Panc1 (cell line): ENCODE data around the gene SMIM22. TPM values are rescaled to one million over a fixed set of nuclear protein-coding genes. Genes with fewer than 3 reads are reported as not detected.
A peak's percentile ranks its signal among the peaks of the same experiment; 100 is the strongest.

Experiments
- ATAC-seq: fragments of 200-7000 bp; cut with Tn5 transposase; 2 replicates; pipeline ENCODE4 v1.9.1; 2020; ENCODE audit warnings: mild to moderate bottlenecking, moderate library complexity
- BruUV-seq: library from RNA; stranded (reverse); fragments of 400-500 nt; replicated peaks from 2 replicates; lab custom pipeline; 2021; lab: Mats Ljungman, UMichigan
- CTCF ChIA-PET: fragments of 300-600 bp; sonication (Branson Sonifier 250); formaldehyde crosslinking; loops from one replicate; lab custom pipeline; 2022; ENCODE audit warnings: antibody characterized with exemption; lab: Charles Lee
- POLR2A ChIA-PET: fragments of 300-600 bp; sonication (Branson Sonifier 250); formaldehyde crosslinking; loops from one replicate; lab custom pipeline; 2022; ENCODE audit warnings: antibody characterized with exemption; lab: Charles Lee
- DNase-seq: peaks from one replicate; pipeline ENCODE4 v3.0.0-alpha.2; 2010; ENCODE audit warnings: low read depth, low spot score
- H3K27ac ChIP-seq: 2 replicates; pipeline ENCODE4 v1.5.1; 2011; ENCODE audit warnings: mild to moderate bottlenecking, low read length, inconsistent platforms
- H3K27me3 ChIP-seq: fragments of 200-500 bp; sonication (Bioruptor generic); 2 replicates; pipeline ENCODE4 v1.6.0; 2014; ENCODE audit warnings: low read length, inconsistent platforms; ENCODE audit not compliant: control insufficient read depth, insufficient read depth
- H3K36me3 ChIP-seq: fragments of 200-500 bp; sonication (Bioruptor generic); 2 replicates; pipeline ENCODE4 v1.5.1; 2014; ENCODE audit warnings: inconsistent platforms, mild to moderate bottlenecking, low read length, moderate library complexity; ENCODE audit not compliant: control insufficient read depth, insufficient read depth
- H3K4me1 ChIP-seq: 2 replicates; pipeline ENCODE4 v1.5.1; 2011; ENCODE audit warnings: inconsistent platforms, mild to moderate bottlenecking, low read length, moderate library complexity; ENCODE audit not compliant: control insufficient read depth, insufficient read depth
- H3K4me3 ChIP-seq, 2 experiments: 2 replicates each; pipeline ENCODE4 v1.5.1; 2011 to 2012; ENCODE audit warnings: low read depth in 2 of 2, low read length in 2 of 2, mild to moderate bottlenecking in 2 of 2, inconsistent platforms in 1 of 2, moderate library complexity in 1 of 2
- H3K9me3 ChIP-seq: fragments of 200-500 bp; sonication (Bioruptor generic); 2 replicates; pipeline ENCODE4 v1.5.1; 2014; ENCODE audit warnings: low read depth, mild to moderate bottlenecking, inconsistent platforms, low read length, moderate library complexity; ENCODE audit not compliant: control insufficient read depth, insufficient read depth
- CTCF ChIP-seq: fragments of 450-650 bp; IDR thresholded peaks from 2 replicates; pipeline ENCODE4 v1.5.1; 2017; ENCODE audit warnings: mild to moderate bottlenecking
- POLR2AphosphoS5 ChIP-seq: IDR thresholded peaks from 2 replicates; pipeline ENCODE4 v1.6.1; 2012; ENCODE audit warnings: mild to moderate bottlenecking, low read depth, low read length, moderate library complexity
- REST ChIP-seq, 2 experiments: IDR thresholded peaks; 2 replicates each; pipeline ENCODE4 v1.6.1; 2011 to 2012; ENCODE audit warnings: low read depth in 2 of 2, control low read depth in 1 of 2, low read length in 1 of 2, mild to moderate bottlenecking in 1 of 2, moderate library complexity in 1 of 2; ENCODE audit not compliant: insufficient read depth in 1 of 2
- SIN3A ChIP-seq: IDR thresholded peaks from 2 replicates; pipeline ENCODE4 v1.6.1; 2012; ENCODE audit warnings: low read depth, mild to moderate bottlenecking, low read length, moderate library complexity, borderline replicate concordance; ENCODE audit not compliant: insufficient read depth
- TCF7L2 ChIP-seq: IDR thresholded peaks from 2 replicates; pipeline ENCODE4 v1.6.1; 2011; ENCODE audit warnings: mild to moderate bottlenecking, low read depth, low read length, inconsistent platforms
- in situ Hi-C: cut with HindIII; loops from 2 replicates; pipeline ENCODE4 v1.10.0; 2016; ENCODE audit warnings: low sequenced_read_pairs, low pct_unique_long_range_greater_than_20kb
- intact Hi-C: fragments of 100-400 bp; cut with micrococcal nuclease; formaldehyde crosslinking; loops from one replicate; pipeline ENCODE4 v1.10.0; 2022; ENCODE audit not compliant: unreplicated experiment
- total RNA-seq: library from RNA; stranded (reverse); gene quantifications from one replicate; pipeline ENCODE4 v1.2.1, GENCODE V29; 2021; ENCODE audit not compliant: unreplicated experiment

SMIM22 gene
- total RNA-seq, 1 experiment from 2014 or later: not detected

- Histone ChIP-seq H3K9me3 (no peaks in the 10 kb centered on the region), H3K4me1 (no peaks in the 10 kb centered on the region), H3K27me3 (no peaks in the 10 kb centered on the region), H3K4me3 (no peak overlapping the region), H3K27ac (no peak overlapping the region), H3K36me3 (peaks cover 12% of the 10 kb centered on the region)
- POLR2A ChIA-PET: interaction anchor here (0.6 kb wide), 1 partner anchor 127 kb away, joined by 6 read pairs; no protein-coding TSS in a partner anchor
- CTCF ChIA-PET: interaction anchor here (0.7 kb wide), 2 partner anchors 264 to 564 kb away, joined by 4 to 8 read pairs; no protein-coding TSS in a partner anchor
- DNase-seq (no peak), ATAC-seq (0 out of 2 replicates have a peak, but pooled peaks have one; percentile 47)
- TF ChIP-seq CTCF (no peak), TCF7L2 (no peak), POLR2AphosphoS5 (no peak), SIN3A (no peak), REST (IDR thresholded peaks at IDR 0.05; ENCODE audit: insufficient read depth in 1 of 2, low read depth in 2 of 2, low read length in 1 of 2) (no peak)
- no TSS peak for BruUV-seq
- intact Hi-C loops (no loop called here), in situ Hi-C loops (loop anchor here (10.0 kb wide), 1 partner anchor 50 kb away; no protein-coding TSS in a partner anchor)
These were observed 19.5 kb downstream of the SMIM22 start for GRCh38 chr16:4814542-4815173.

GRCh38 chr16:4820652-4821051 lies 25.5 kb downstream of the SMIM22 start:
- no peak for ATAC-seq
- CTCF ChIA-PET: no interaction called here
- in situ Hi-C loops: no loop called here

GRCh38 chr16:4825196-4825595 lies 30.0 kb downstream of the SMIM22 start:
- Histone ChIP-seq H3K27ac (no peak overlapping the region), H3K4me1 (no peaks in the 10 kb centered on the region), H3K9me3 (no peaks in the 10 kb centered on the region), H3K4me3 (no peak overlapping the region), H3K36me3 (peaks cover 29% of the 10 kb centered on the region), H3K27me3 (no peaks in the 10 kb centered on the region)
- intact Hi-C loops (no loop called here), in situ Hi-C loops (no loop called here)
- DNase-seq (no peak), ATAC-seq (no peak)
- no TSS peak for BruUV-seq
- ChIA-PET POLR2A (interaction anchor here (0.5 kb wide), 1 partner anchor 13 kb away, joined by 4 read pairs; no protein-coding TSS in a partner anchor), CTCF (no interaction called here)
- TF ChIP-seq SIN3A (no peak), CTCF (no peak), TCF7L2 (no peak), POLR2AphosphoS5 (no peak), REST (IDR thresholded peaks at IDR 0.05; ENCODE audit: insufficient read depth in 1 of 2, low read depth in 2 of 2, low read length in 1 of 2) (no peak)

More at GRCh38 chr16:4820652-4821051, 25.5 kb downstream of the SMIM22 start:
- no peak overlapping the region for H3K4me3 ChIP-seq
- H3K27me3 ChIP-seq: no peaks in the 10 kb centered on the region
- intact Hi-C loops: no loop called here
- no peak for DNase-seq
- POLR2A ChIA-PET: interaction anchor here (0.6 kb wide), 1 partner anchor 224 kb away, joined by 4 read pairs; no protein-coding TSS in a partner anchor
- H3K36me3 ChIP-seq: peaks cover 23% of the 10 kb centered on the region
- no peaks in the 10 kb centered on the region for H3K9me3 ChIP-seq
- no peak for TF ChIP-seq TCF7L2
- H3K4me1 ChIP-seq: no peaks in the 10 kb centered on the region
- no TSS peak for BruUV-seq
- no peak overlapping the region for H3K27ac ChIP-seq
